Measurements from ENCODE around the gene CEACAM16. TPM values are rescaled to one million over a fixed set of nuclear protein-coding genes. Genes with fewer than 3 reads are reported as not detected.

CEACAM16 gene
- total RNA-seq, 1 experiment from 2014 or later = not detected

GRCh38 chr19:44700547-44700946 lies 1.6 kb downstream of the CEACAM16 start (continued):
- TF ChIP-seq EZH2phosphoT487 (IDR thresholded peaks at IDR 0.05; ENCODE audit: borderline replicate concordance) (no peak), SRF (IDR thresholded peaks at IDR 0.05; ENCODE audit: low read depth) (no peak), ELF1 (IDR thresholded peaks at IDR 0.05; ENCODE audit: borderline replicate concordance, low read depth) (no peak), YY1 (IDR thresholded peaks at IDR 0.05; ENCODE audit: extremely low read depth, insufficient replicate concordance, low read depth, low read length) (no peak), TCF7L2 (IDR thresholded peaks at IDR 0.05; ENCODE audit: borderline replicate concordance, extremely low read depth, insufficient read depth, insufficient read length) (no peak), RAD21 (IDR thresholded peaks at IDR 0.05; ENCODE audit: low read depth) (no peak), POLR2AphosphoS5 (IDR thresholded peaks at IDR 0.05; ENCODE audit: low read depth, low read length) (no peak), SIN3A (IDR thresholded peaks at IDR 0.05; ENCODE audit: low read depth) (no peak), SP1 (IDR thresholded peaks at IDR 0.05; ENCODE audit: low read depth) (no peak), EGR1 (IDR thresholded peaks at IDR 0.05; ENCODE audit: low read depth) (no peak), JUND (IDR thresholded peaks at IDR 0.05) (no peak), CBX3 (IDR thresholded peaks at IDR 0.05; ENCODE audit: low read depth) (no peak)
- TF ChIP-seq, protein P1, sequence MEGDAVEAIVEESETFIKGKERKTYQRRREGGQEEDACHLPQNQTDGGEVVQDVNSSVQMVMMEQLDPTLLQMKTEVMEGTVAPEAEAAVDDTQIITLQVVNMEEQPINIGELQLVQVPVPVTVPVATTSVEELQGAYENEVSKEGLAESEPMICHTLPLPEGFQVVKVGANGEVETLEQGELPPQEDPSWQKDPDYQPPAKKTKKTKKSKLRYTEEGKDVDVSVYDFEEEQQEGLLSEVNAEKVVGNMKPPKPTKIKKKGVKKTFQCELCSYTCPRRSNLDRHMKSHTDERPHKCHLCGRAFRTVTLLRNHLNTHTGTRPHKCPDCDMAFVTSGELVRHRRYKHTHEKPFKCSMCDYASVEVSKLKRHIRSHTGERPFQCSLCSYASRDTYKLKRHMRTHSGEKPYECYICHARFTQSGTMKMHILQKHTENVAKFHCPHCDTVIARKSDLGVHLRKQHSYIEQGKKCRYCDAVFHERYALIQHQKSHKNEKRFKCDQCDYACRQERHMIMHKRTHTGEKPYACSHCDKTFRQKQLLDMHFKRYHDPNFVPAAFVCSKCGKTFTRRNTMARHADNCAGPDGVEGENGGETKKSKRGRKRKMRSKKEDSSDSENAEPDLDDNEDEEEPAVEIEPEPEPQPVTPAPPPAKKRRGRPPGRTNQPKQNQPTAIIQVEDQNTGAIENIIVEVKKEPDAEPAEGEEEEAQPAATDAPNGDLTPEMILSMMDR (IDR thresholded peaks at IDR 0.05 in 2 of 3, conservative IDR thresholded peaks at IDR 0.05 in 1 of 3; ENCODE audit: borderline replicate concordance in 1 of 3, insufficient read depth in 1 of 3, low read depth in 2 of 3, low read length in 2 of 3) = no peak

DNA sequence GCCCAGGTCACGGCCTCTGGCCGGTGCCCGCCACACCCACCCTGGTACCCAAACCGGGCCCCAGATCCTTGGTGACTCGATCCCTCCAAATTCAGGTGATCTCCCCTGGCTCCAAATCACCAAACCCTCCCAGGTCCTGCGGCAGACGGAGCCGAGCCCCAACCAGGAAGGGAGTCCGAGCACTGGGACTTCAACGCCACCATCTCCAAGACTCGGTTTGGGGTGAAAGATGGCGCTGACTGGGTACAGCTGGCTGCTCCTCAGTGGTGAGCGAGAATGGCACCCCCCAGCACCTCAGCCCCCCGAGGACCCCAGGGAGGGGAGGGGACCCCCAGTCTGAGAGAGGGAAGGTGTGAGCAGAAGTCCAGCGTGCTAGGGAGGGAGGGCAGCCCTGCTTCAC lies 2.3 kb downstream of the CEACAM16 start:
- Histone ChIP-seq H3K4me2 (ENCODE audit: low read length) (no peak overlapping the region), H3K9ac (ENCODE audit: low read length) (no peak overlapping the region), H2AFZ (ENCODE audit: low read depth, low read length, poor library complexity, severe bottlenecking) (no peak overlapping the region), H3K36me3 (ENCODE audit: control insufficient read depth in 1 of 2, insufficient read depth in 2 of 2, low read length in 2 of 2) (no peaks in the 10 kb centered on the region), H3K79me2 (ENCODE audit: insufficient read depth, low read length) (no peaks in the 10 kb centered on the region), H4K20me1 (ENCODE audit: insufficient read depth) (no peaks in the 10 kb centered on the region), H3K9me2 (ENCODE audit: insufficient read depth) (no peaks in the 10 kb centered on the region), H3K4me1 (ENCODE audit: control insufficient read depth in 1 of 2, insufficient read depth in 2 of 2, low read length in 2 of 2) (peaks cover 0 to 6% of the 10 kb centered on the region in 2 experiments; a peak in 1 of 4 replicates), H3K4me3 (replicated peaks in 1 of 2; ENCODE audit: low read depth in 1 of 2, low read length in 2 of 2) (no peak overlapping the region), H3K27ac (ENCODE audit: low read depth, low read length) (no peak overlapping the region), H3K9me3 (ENCODE audit: control insufficient read depth in 1 of 2, insufficient read depth in 1 of 2, low read depth in 1 of 2, low read length in 2 of 2) (no peaks in the 10 kb centered on the region), H3K27me3 (ENCODE audit: insufficient read depth, low read length) (no peaks in the 10 kb centered on the region)
- no TSS peak for BruUV-seq (replicated peaks)
- POLR2A ChIA-PET = no interaction called here
- intact Hi-C loops (cut with micrococcal nuclease) = no loop called here
- TF ChIP-seq CEBPB (IDR thresholded peaks at IDR 0.05; ENCODE audit: low read depth) (no peak), EGR1 (IDR thresholded peaks at IDR 0.05; ENCODE audit: low read depth) (no peak)
- CTCF ChIA-PET = interaction anchor here (1.4 kb wide), 1 partner anchor 12 kb away, joined by 5 read pairs; no protein-coding TSS in a partner anchor
- ATAC-seq = no peak
- DNase-seq (ENCODE audit: low read depth, low spot score) = no peak
- RAD21 ChIA-PET (ENCODE audit: low non-redundant PET in 1 of 2, low total read pairs in 2 of 2, uncharacterized antibody in 2 of 2, unreplicated experiment in 2 of 2) = no interaction called here

All from HCT116 (cell line).